CD4-positive, alpha-beta T cell treated with Interferon gamma for 1 hour (primary cell): ENCODE results near the gene EIF2S3.
"Not testable (repeated sequence)": the region's sequence is repeated elsewhere in the genome, so short reads cannot be mapped to it uniquely, and the experiment has no call there.

ENCODE experiments used
- DNase-seq: peaks from one replicate; pipeline ENCODE4 v3.0.0-alpha.2; 2020

The EIF2S3 gene

GRCh38 chrX:24054182-24055042, at the start of gene EIF2S3:
EIF2S3 (plus strand) TSS chrX:24054956; CDS start chrX:24054969, 13 bp downstream.
- peak; percentile 94 for DNase-seq

GRCh38 chrX:24005028-24005427, 49.7 kb upstream of the EIF2S3 start:
- DNase-seq = no peak

GRCh38 chrX:24005867-24006266, 48.9 kb upstream of the EIF2S3 start:
- no peak for DNase-seq

- DNase-seq = no peak
These were observed 42.5 kb upstream of the EIF2S3 start for GRCh38 chrX:24012266-24012665.

GRCh38 chrX:24014388-24015018, 40.3 kb upstream of the EIF2S3 start:
- DNase-seq = no peak

GRCh38 chrX:24017674-24018073, 37.1 kb upstream of the EIF2S3 start:
- no peak for DNase-seq

- DNase-seq = no peak
These were observed 35.9 kb upstream of the EIF2S3 start for GRCh38 chrX:24018809-24019208.

- DNase-seq = no peak
These were observed 35.3 kb upstream of the EIF2S3 start for GRCh38 chrX:24019448-24019847.

- DNase-seq = no peak
These were observed 34.4 kb upstream of the EIF2S3 start for GRCh38 chrX:24020306-24020876.

GRCh38 chrX:24023544-24023943, 31.2 kb upstream of the EIF2S3 start:
- no peak for DNase-seq

GRCh38 chrX:24023972-24024669, 30.6 kb upstream of the EIF2S3 start:
- DNase-seq = no peak

- peak; percentile 87 for DNase-seq
These were observed 29.7 kb upstream of the EIF2S3 start for GRCh38 chrX:24024819-24025740.

GRCh38 chrX:24025741-24026403, 28.9 kb upstream of the EIF2S3 start:
- no peak for DNase-seq

- no peak for DNase-seq
These were observed 28.3 kb upstream of the EIF2S3 start for GRCh38 chrX:24026432-24026831.

GRCh38 chrX:24027086-24027485, 27.7 kb upstream of the EIF2S3 start, which contains the start of gene KLHL15:
KLHL15 (minus strand) TSS chrX:24027186; CDS start chrX:24006693, 20,493 bp downstream.
- no peak for DNase-seq

GRCh38 chrX:24027985-24028384, 26.8 kb upstream of the EIF2S3 start:
- DNase-seq = no peak

GRCh38 chrX:24030597-24030996, 24.2 kb upstream of the EIF2S3 start:
- no peak for DNase-seq

- DNase-seq = no peak
These were observed 20.3 kb upstream of the EIF2S3 start for GRCh38 chrX:24034485-24034884.

- DNase-seq = no peak
These were observed 17.0 kb upstream of the EIF2S3 start for GRCh38 chrX:24037729-24038128.

- not testable (repeated sequence) for DNase-seq
These were observed 8.7 kb upstream of the EIF2S3 start for GRCh38 chrX:24046060-24046459.

GRCh38 chrX:24049643-24050042, 5.1 kb upstream of the EIF2S3 start:
- not testable (repeated sequence) for DNase-seq
